ENCODE measurements around the gene TCEAL4. TPM values are rescaled to one million over a fixed set of nuclear protein-coding genes. Genes with fewer than 3 reads are reported as not detected.

Gene TCEAL4
- total and polyA plus RNA-seq, 8 donors, result 5.8 to 247 (median 169) TPM

- Histone ChIP-seq H3K9me3 (no peaks in the 10 kb centered on the region), H3K27ac (no peak overlapping the region), H3K27me3 (peaks cover 0 to 3% (median 0%) of the 10 kb centered on the region in 3 donors), H3K4me3 (no peak overlapping the region), H3K4me1 (peaks cover 0 to 10% (median 0%) of the 10 kb centered on the region in 4 donors), H3K36me3 (no peaks in the 10 kb centered on the region)
- intact Hi-C loops (cut with DNase I; ENCODE audit: low total_unique reads), result no loop called here
- 41 to 77% (median 46%) methylated on average over 3 of the region's 3 CpGs for WGBS, 5 donors
- DNase-seq, result no peak
- no peak for TF ChIP-seq POLR2AphosphoS5 (IDR thresholded peaks at IDR 0.05)
- TF ChIP-seq EP300 (IDR thresholded peaks at IDR 0.05), result no peak
Measured at GRCh38 chrX:103550415-103551051, 34.8 kb upstream of the TCEAL4 start.

GRCh38 chrX:103552236-103552635 lies 33.1 kb upstream of the TCEAL4 start:
- 63 to 93% (median 84%) methylated on average over 1 of the region's 1 CpG for WGBS, 5 donors

GRCh38 chrX:103554687-103555424 lies 30.5 kb upstream of the TCEAL4 start:
- peak overlapping the region; percentile 33 to 46 (median 40) for H3K4me3 ChIP-seq
- intact Hi-C loops (cut with DNase I; ENCODE audit: low total_unique reads), result no loop called here
- WGBS, 5 donors, result 4 to 41% (median 15%) methylated on average over 10 to 19 of the region's 19 CpGs

More at GRCh38 chrX:103552236-103552635, 33.1 kb upstream of the TCEAL4 start:
- Histone ChIP-seq H3K9me3 (no peaks in the 10 kb centered on the region), H3K27me3 (peaks cover 0 to 3% (median 0%) of the 10 kb centered on the region in 3 donors), H3K36me3 (no peaks in the 10 kb centered on the region), H3K4me1 (peaks cover 0 to 10% (median 0%) of the 10 kb centered on the region in 4 donors), H3K4me3 (no peak overlapping the region), H3K27ac (no peak overlapping the region)
- peak in 1 of 2 donors; percentile 9 for DNase-seq
- TF ChIP-seq CTCF (IDR thresholded peaks at IDR 0.05), result no peak
- no peak for TF ChIP-seq EP300 (IDR thresholded peaks at IDR 0.05)
- TF ChIP-seq POLR2A (IDR thresholded peaks at IDR 0.05), result no peak
- no peak for TF ChIP-seq POLR2AphosphoS5 (IDR thresholded peaks at IDR 0.05)
- intact Hi-C loops (cut with DNase I; ENCODE audit: low total_unique reads), result no loop called here

GRCh38 chrX:103556963-103557612 lies 28.2 kb upstream of the TCEAL4 start:
- no peak for DNase-seq
- peaks cover 0 to 3% (median 0%) of the 10 kb centered on the region in 3 donors for H3K27me3 ChIP-seq
- TF ChIP-seq CTCF (IDR thresholded peaks at IDR 0.05) (no peak), POLR2AphosphoS5 (IDR thresholded peaks at IDR 0.05) (no peak), POLR2A (IDR thresholded peaks at IDR 0.05) (no peak), EP300 (IDR thresholded peaks at IDR 0.05) (no peak)
- no peak overlapping the region for H3K27ac ChIP-seq
- H3K4me1 ChIP-seq, result peaks cover 0 to 10% (median 0%) of the 10 kb centered on the region in 4 donors
- H3K36me3 ChIP-seq, result no peaks in the 10 kb centered on the region
- H3K4me3 ChIP-seq, result no peak overlapping the region
- H3K9me3 ChIP-seq, result no peaks in the 10 kb centered on the region
- intact Hi-C loops (cut with DNase I; ENCODE audit: low total_unique reads), result no loop called here
- WGBS, 5 donors, result 24 to 54% (median 39%) methylated on average over 2 of the region's 2 CpGs

More at GRCh38 chrX:103554687-103555424, 30.5 kb upstream of the TCEAL4 start:
- DNase-seq, result peak; percentile 56 to 91
- Histone ChIP-seq H3K27me3 (peaks cover 0 to 3% (median 0%) of the 10 kb centered on the region in 3 donors), H3K36me3 (no peaks in the 10 kb centered on the region), H3K9me3 (no peaks in the 10 kb centered on the region), H3K27ac (peak overlapping the region in 2 of 5 donors; percentile 32 to 43), H3K4me1 (peaks cover 0 to 10% (median 0%) of the 10 kb centered on the region in 4 donors)
- TF ChIP-seq EP300 (IDR thresholded peaks at IDR 0.05) (no peak), POLR2AphosphoS5 (IDR thresholded peaks at IDR 0.05) (peak in 1 of 3 donors; percentile 7), POLR2A (IDR thresholded peaks at IDR 0.05) (no peak), CTCF (IDR thresholded peaks at IDR 0.05) (no peak)
